Gastrocnemius medialis (tissue), 4 donors: Measurements from ENCODE around the gene PAM16.

Experiments
- POLR2A ChIP-seq, 2 donors: fragments of 450-650 bp; IDR thresholded peaks; one replicate each; pipeline ENCODE4 v1.6.1; 2017; ENCODE audit warnings: antibody characterized with exemption in 2 of 2, mild to moderate bottlenecking in 2 of 2, moderate library complexity in 2 of 2
- TF ChIP-seq, protein P1 (sequence below), 5 experiments: fragments of 450-650 bp in 3 of 5; fragments of 200-600 bp in 2 of 5; sonication (generic) in 2 of 5; IDR thresholded peaks in 4 of 5; conservative IDR thresholded peaks in 1 of 5; 1 replicate in 4 of 5; 2 replicates in 1 of 5; pipeline ENCODE4 v1.5.1; 2016 to 2019; ENCODE audit warnings: antibody characterized with exemption in 5 of 5, mild to moderate bottlenecking in 3 of 5, moderate library complexity in 3 of 5

DNA sequence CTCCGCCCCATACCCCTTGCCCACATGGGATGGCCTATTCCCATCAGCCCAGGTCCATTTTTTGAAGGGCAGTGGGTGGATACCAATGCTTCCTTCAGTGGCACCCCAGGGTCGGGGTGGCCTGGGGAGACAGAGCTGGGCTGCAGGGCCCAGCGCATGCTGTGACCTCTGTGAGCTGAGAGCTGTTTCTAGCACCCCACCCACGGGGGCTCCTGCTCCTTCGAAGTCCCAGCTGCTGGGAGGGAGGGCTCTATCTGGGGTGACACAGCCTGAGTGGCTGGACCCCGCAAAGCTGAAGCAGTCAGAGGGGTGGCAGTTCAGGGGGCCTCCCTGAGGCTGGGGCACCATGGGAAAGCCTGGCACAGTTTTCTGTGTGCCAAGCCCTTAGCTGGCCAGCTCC lies 10.7 kb downstream of the PAM16 start:
- TF ChIP-seq, protein P1, sequence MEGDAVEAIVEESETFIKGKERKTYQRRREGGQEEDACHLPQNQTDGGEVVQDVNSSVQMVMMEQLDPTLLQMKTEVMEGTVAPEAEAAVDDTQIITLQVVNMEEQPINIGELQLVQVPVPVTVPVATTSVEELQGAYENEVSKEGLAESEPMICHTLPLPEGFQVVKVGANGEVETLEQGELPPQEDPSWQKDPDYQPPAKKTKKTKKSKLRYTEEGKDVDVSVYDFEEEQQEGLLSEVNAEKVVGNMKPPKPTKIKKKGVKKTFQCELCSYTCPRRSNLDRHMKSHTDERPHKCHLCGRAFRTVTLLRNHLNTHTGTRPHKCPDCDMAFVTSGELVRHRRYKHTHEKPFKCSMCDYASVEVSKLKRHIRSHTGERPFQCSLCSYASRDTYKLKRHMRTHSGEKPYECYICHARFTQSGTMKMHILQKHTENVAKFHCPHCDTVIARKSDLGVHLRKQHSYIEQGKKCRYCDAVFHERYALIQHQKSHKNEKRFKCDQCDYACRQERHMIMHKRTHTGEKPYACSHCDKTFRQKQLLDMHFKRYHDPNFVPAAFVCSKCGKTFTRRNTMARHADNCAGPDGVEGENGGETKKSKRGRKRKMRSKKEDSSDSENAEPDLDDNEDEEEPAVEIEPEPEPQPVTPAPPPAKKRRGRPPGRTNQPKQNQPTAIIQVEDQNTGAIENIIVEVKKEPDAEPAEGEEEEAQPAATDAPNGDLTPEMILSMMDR (IDR thresholded peaks at IDR 0.05 in 4 of 5, conservative IDR thresholded peaks at IDR 0.05 in 1 of 5), result no peak
- TF ChIP-seq POLR2A (IDR thresholded peaks at IDR 0.05), result no peak
